Left renal cortex interstitium (tissue), 4 donors: Measurements from ENCODE around the gene RAB15. TPM values are rescaled to one million over a fixed set of nuclear protein-coding genes. Genes with fewer than 3 reads are reported as not detected.

Experiments
- DNase-seq, 4 donors: peaks; one replicate each; pipeline ENCODE4 v3.0.0-alpha.2; 2013; ENCODE audit warnings: low read depth in 4 of 4, low spot score in 2 of 4, missing footprints in 1 of 4
- polyA plus RNA-seq, 4 donors: library from polyadenylated mRNA; unstranded; fragments of 120-200 nt; gene quantifications; one replicate each; pipeline ENCODE4 v1.2.1, GENCODE V29; 2013; ENCODE audit not compliant: insufficient read length in 4 of 4

Gene RAB15
- polyA plus RNA-seq, 4 donors, result 22.5 to 36.9 (median 24.9) TPM

- DNase-seq, result no peak
These were observed 18.8 kb upstream of the RAB15 start for GRCh38 chr14:64990939-64991338.

DNA sequence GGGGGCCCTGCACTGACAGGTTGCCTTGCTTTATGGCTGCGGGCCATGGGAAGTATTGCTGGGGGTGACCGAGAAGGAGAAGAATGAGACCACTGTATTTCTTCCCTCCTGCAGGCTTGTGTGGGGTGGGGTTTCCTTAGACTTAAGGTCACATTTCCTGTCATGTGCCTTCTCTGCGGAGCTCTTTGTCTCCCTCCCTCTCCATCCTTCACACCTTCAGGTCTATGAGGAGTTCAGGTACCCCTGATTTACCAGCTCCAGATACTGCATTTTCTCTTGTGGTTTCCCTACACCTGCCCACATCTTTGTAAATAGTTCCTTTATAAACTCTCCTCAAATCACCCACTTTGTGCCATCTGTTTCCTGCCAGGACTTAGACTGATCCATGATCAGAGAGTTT lies 18.2 kb upstream of the RAB15 start:
- DNase-seq, result no peak

- no peak for DNase-seq
These were observed 15.3 kb upstream of the RAB15 start for GRCh38 chr14:64987438-64987767.

DNA sequence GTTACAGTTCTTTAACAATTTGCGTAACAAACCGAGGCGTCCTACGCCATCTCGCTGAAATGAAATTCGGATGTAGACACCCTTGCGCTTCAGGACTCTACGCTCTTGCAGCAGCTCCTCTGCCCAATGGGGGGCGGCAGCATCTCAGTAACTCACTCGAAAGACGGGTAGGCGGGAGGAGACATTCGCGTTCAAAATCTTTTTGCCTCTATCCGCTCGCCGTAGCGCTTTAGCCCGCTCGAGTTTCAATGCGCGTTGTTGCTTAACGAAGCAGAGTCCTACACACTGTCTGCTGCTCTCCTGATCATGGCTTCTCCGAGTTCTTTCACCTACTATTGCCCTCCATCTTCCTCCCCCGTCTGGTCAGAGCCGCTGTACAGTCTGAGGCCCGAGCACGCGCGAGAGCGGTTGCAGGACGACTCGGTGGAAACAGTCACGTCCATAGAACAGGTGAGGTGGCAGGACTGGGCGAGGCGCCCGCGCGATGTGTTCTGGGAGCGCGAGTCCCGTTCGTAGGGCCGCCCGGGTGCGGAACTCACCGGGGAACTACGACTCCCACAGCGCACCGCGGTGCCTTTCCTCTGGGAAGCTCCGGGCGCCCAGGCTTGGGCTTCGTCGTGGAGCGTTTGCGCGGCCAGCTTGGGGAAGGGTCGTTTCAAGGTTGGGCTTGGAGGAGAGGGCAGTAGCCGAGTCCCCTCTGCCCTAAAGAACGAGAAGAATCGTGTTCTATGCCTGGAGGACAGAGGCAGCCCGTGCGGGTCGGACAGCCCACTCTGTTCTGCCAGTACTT lies 14.7 kb upstream of the RAB15 start, which contains the start of gene FNTB:
TSS of gene FNTB (plus strand) at position 248 of the 790 bp plus-strand sequence. CDS start at position 307, 59 bp downstream.
- DNase-seq, result peak; percentile 95 to 100 (median 97)

GRCh38 chr14:64983439-64984310 lies 11.5 kb upstream of the RAB15 start:
- DNase-seq, result no peak

- DNase-seq, result no peak
These were observed 7.4 kb upstream of the RAB15 start for GRCh38 chr14:64979336-64980074.

GRCh38 chr14:64974563-64974962 lies 2.4 kb upstream of the RAB15 start:
- DNase-seq, result no peak

GRCh38 chr14:64973826-64974225 lies 1.7 kb upstream of the RAB15 start:
- DNase-seq, result no peak

- no peak for DNase-seq
These were observed 898 bp upstream of the RAB15 start for GRCh38 chr14:64973026-64973442.

GRCh38 chr14:64971491-64971942 lies 619 bp downstream of the RAB15 start:
- no peak for DNase-seq

GRCh38 chr14:64970776-64971477 lies 1.2 kb downstream of the RAB15 start:
- no peak for DNase-seq

- no peak for DNase-seq
These were observed 2.1 kb downstream of the RAB15 start for GRCh38 chr14:64970041-64970440.

- DNase-seq, result no peak
These were observed 3.5 kb downstream of the RAB15 start for GRCh38 chr14:64968651-64969050.

- DNase-seq, result no peak
These were observed 4.0 kb downstream of the RAB15 start for GRCh38 chr14:64968167-64968566.

DNA sequence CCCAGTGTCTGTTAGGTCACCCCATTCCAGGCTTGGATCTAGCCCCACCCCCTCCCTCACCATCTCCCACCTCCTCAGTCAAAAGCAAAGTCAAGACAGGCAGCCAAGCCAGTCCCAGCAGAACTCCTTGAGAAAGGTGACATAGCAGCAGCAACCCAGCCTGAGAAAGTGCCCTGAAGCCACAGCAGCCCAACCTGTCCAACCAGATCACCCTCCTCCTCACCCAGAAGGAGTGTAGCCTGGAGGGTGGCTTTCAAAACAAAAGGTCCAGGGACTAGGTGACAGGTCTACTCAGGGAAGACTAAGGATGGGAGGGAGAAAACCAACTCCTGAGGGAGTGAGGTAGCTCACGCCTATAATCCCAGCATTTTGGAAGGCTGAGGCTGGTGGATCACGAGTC lies 5.2 kb downstream of the RAB15 start:
- no peak for DNase-seq

- DNase-seq, result no peak
These were observed 6.7 kb downstream of the RAB15 start for GRCh38 chr14:64965356-64966000.

GRCh38 chr14:64963611-64964010 lies 8.5 kb downstream of the RAB15 start:
- DNase-seq, result no peak

- DNase-seq, result no peak
These were observed 11.3 kb downstream of the RAB15 start for GRCh38 chr14:64960762-64961276.

GRCh38 chr14:64958743-64959142 lies 13.4 kb downstream of the RAB15 start:
- DNase-seq, result no peak

DNA sequence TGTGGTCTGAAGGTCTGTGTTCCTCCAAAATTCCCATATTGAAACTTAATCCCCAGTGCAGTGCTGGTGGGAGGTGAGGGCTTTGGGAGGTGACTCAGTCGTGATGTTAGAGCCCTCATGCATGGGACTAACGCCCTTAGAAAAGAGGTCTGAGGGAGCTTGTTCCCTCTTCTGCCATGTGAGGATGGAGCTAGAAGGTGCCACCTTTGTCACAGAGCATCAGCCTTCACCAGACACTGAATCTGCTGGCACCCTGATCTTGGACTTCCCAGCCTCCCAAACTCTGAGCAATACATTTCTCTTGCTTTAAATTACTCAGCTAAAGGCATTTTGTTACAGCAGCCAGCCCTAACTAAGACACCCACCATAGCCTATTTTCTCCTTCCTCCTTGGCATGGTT lies 13.9 kb downstream of the RAB15 start:
- no peak for DNase-seq
